ENCODE measurements around the gene MGAT3.

Gene MGAT3

DNA sequence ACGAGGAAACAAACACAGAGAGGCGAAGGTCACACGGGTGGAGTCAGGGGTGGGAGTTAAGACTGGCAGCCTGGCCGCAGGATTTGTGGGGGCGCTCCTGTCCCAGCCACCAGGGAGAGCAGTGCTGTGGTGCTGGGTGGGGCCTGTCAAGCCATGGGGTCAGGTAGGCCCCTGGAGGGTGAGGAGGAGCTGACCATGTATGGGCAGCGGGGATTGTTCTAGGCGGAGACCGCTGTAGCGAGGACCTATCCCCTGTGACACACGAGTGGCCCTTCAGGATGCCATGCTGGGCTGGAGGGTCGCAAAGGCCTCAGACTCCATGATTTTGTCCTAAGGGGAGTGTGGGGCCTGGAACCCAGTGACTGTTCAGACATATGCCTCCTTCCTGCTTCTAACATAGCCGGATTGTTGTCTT is 77.3 kb downstream of the MGAT3 start:
- DNase-seq (ENCODE audit: low read depth, low spot score) = no peak
- no peak overlapping the region for H3K4me3 ChIP-seq (ENCODE audit: low read length)

GRCh38 chr22:39534591-39535356 is 78.0 kb downstream of the MGAT3 start:
- DNase-seq (ENCODE audit: low read depth, low spot score) = peak; percentile 58
- H3K4me3 ChIP-seq (ENCODE audit: low read length) = peak overlapping the region; percentile 27

GRCh38 chr22:39535357-39535725 is 78.5 kb downstream of the MGAT3 start:
- DNase-seq (ENCODE audit: low read depth, low spot score) = no peak
- H3K4me3 ChIP-seq (ENCODE audit: low read length) = no peak overlapping the region

- DNase-seq (ENCODE audit: low read depth, low spot score) = no peak
- H3K4me3 ChIP-seq (ENCODE audit: low read length) = no peak overlapping the region
Observed at GRCh38 chr22:39535831-39536449, 79.1 kb downstream of the MGAT3 start.

DNA sequence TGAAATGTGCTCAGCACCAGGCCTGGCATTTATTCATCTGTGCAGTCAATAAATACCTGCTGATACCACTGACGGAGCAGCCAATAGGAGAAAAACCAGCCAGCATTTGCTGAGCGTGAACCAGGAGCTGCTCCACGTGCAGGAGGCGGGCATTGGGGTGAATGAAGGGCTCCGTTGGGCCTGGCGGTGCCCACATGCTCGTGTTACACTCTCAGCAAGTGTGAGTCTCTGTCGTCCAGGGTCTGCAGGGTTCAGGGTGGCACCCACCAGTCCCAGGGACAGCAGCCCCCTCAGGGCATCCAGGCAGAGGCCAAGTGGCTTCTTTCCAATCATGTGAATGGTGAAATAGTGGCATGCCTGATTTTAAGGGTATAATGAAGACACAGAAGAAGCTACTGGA is 79.9 kb downstream of the MGAT3 start:
- DNase-seq (ENCODE audit: low read depth, low spot score) = no peak
- no peak overlapping the region for H3K4me3 ChIP-seq (ENCODE audit: low read length)

DNA sequence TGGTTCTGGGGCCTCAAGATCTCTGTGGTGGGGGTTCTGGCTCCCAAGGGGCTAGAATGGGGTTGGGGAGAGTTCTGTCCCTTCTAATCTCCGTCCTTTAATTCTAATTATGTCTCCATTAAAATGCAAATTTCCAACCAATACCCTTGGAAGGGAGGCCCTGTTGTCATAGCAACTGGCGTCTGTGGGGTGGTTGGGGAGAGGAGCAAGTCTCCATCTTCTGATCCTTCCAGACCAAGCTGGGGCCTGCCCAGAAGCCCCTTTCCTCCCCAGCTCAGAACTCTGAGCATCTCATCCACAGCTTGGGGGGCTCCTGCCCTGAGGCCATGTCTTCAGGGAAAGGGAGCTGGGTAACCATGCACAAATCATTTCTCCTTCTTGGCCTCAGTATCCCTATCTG is 81.2 kb downstream of the MGAT3 start:
- no peak overlapping the region for H3K4me3 ChIP-seq (ENCODE audit: low read length)
- no peak for DNase-seq (ENCODE audit: low read depth, low spot score)
